T-cell (primary cell): ENCODE results near the gene SSRP1. TPM values are rescaled to one million over a fixed set of nuclear protein-coding genes. Genes with fewer than 3 reads are reported as not detected.
A peak's percentile ranks its signal among the peaks of the same experiment; 100 is the strongest.

Source experiments
- ATAC-seq, 4 experiments: fragments of 200-7000 bp in 3 of 4; fragments of 150-1000 bp in 1 of 4; cut with Tn5 transposase; replicated peaks in 1 of 4; 1 replicate in 3 of 4; 2 replicates in 1 of 4; pipeline ENCODE4 v1.10.0; 2021; ENCODE audit warnings: moderate library complexity in 3 of 4, mild to moderate bottlenecking in 2 of 4, moderate number of reproducible peaks in 1 of 4
- CTCF ChIA-PET, 2 donors: fragments of 300-600 bp; sonication (Branson Sonifier 250); formaldehyde crosslinking; loops; one replicate each; lab custom pipeline; 2022; ENCODE audit warnings: antibody characterized with exemption in 2 of 2; lab: Charles Lee
- POLR2A ChIA-PET, 2 donors: fragments of 300-600 bp; sonication (Branson Sonifier 250); formaldehyde crosslinking; loops; one replicate each; lab custom pipeline; 2022; ENCODE audit warnings: antibody characterized with exemption in 2 of 2; lab: Charles Lee
- DNase-seq, 35 experiments: peaks; one replicate each; pipeline versions ENCODE4 v3.0.0 to v3.0.0-alpha.2; 2013 to 2023
- H3K27ac ChIP-seq: one replicate; pipeline ENCODE4 v1.5.1; 2013; ENCODE audit warnings: low read length
- H3K27me3 ChIP-seq, 2 experiments: replicated peaks in 1 of 2; 1 replicate in 1 of 2; 2 replicates in 1 of 2; pipeline versions ENCODE4 v1.6.1 to v1.7.0; 2013; ENCODE audit warnings: low read length in 1 of 2, mixed read lengths in 1 of 2; ENCODE audit not compliant: control insufficient read depth in 2 of 2, insufficient read depth in 2 of 2; ENCODE audit errors: extremely low read depth in 1 of 2
- H3K36me3 ChIP-seq, 2 donors: 1 replicate in 1 of 2; 2 replicates in 1 of 2; pipeline versions ENCODE4 v1.6.1 to v1.7.0; 2013; ENCODE audit warnings: low read length in 1 of 2; ENCODE audit not compliant: control insufficient read depth in 2 of 2, insufficient read depth in 1 of 2; ENCODE audit errors: extremely low read depth in 1 of 2
- H3K4me1 ChIP-seq, 2 experiments: 1 replicate in 1 of 2; 2 replicates in 1 of 2; pipeline versions ENCODE4 v1.6.1 to v1.7.0; 2013; ENCODE audit warnings: low read length in 2 of 2, mixed read lengths in 1 of 2; ENCODE audit not compliant: insufficient read depth in 2 of 2, control insufficient read depth in 1 of 2; ENCODE audit errors: extremely low read depth in 1 of 2
- H3K4me3 ChIP-seq, 2 donors: 1 replicate in 1 of 2; 2 replicates in 1 of 2; pipeline versions ENCODE4 v1.5.1 to v1.7.0; 2013; ENCODE audit warnings: mild to moderate bottlenecking in 2 of 2, low read length in 1 of 2, moderate library complexity in 1 of 2; ENCODE audit not compliant: control insufficient read depth in 1 of 2; ENCODE audit errors: extremely low read depth in 1 of 2
- H3K9me3 ChIP-seq: 2 replicates; pipeline ENCODE4 v1.7.0; 2013
- H3K27ac Mint-ChIP-seq, 2 donors: one replicate each; pipeline ENCODE4 v1.8.0; 2020 to 2021; ENCODE audit warnings: mild to moderate bottlenecking in 2 of 2, mixed read lengths in 2 of 2
- H3K27me3 Mint-ChIP-seq, 2 donors: one replicate each; pipeline ENCODE4 v1.8.0; 2021 to 2022; ENCODE audit warnings: mixed read lengths in 2 of 2
- H3K36me3 Mint-ChIP-seq: one replicate; pipeline ENCODE4 v1.8.0; 2021; ENCODE audit warnings: mixed read lengths
- H3K4me1 Mint-ChIP-seq, 3 donors: one replicate each; pipeline ENCODE4 v1.8.0; 2020 to 2022; ENCODE audit warnings: mixed read lengths in 3 of 3, mild to moderate bottlenecking in 1 of 3
- H3K4me3 Mint-ChIP-seq, 3 donors: one replicate each; pipeline ENCODE4 v1.8.0; 2020 to 2022; ENCODE audit warnings: mild to moderate bottlenecking in 3 of 3, mixed read lengths in 3 of 3, moderate library complexity in 3 of 3
- H3K9me3 Mint-ChIP-seq, 3 donors: one replicate each; pipeline ENCODE4 v1.8.0; 2020 to 2022; ENCODE audit warnings: mixed read lengths in 3 of 3
- WGBS: methylation state at CpG from one replicate; pipeline ENCODE4 v1.1.5; 2013; ENCODE audit warnings: missing lambda C conversion rate; ENCODE audit not compliant: insufficient coverage; 5-methylcytosine and 5-hydroxymethylcytosine counted together
- total RNA-seq, 35 experiments: library from RNA in 6 of 35; stranded (reverse) in 6 of 35; fragments of 120-200 nt in 1 of 35; gene quantifications; one replicate each; pipeline versions ENCODE4 v1.2.1 to v1.2.4 and lab custom pipeline; 2013 to 2026

The SSRP1 gene
- total RNA-seq, 5 donors from 2014 or later (not counting 1 experiment from before 2014, with no cell fraction given), result 50.2 to 78.1 (median 75.7) TPM

- H3K27ac Mint-ChIP-seq, result no peak overlapping the region
- peaks cover 0 to 3% (median 2%) of the 10 kb centered on the region in 3 donors for H3K9me3 Mint-ChIP-seq
- Histone ChIP-seq H3K4me1 (no peaks in the 10 kb centered on the region), H3K27me3 (peaks cover 4 to 10% of the 10 kb centered on the region in 2 experiments), H3K4me3 (no peak overlapping the region), H3K27ac (no peak overlapping the region), H3K9me3 (no peaks in the 10 kb centered on the region), H3K36me3 (no peaks in the 10 kb centered on the region)
- DNase-seq, result no peak
- ChIA-PET POLR2A (no interaction called here), CTCF (no interaction called here)
- 83% methylated on average over 1 of the region's 5 CpGs for WGBS
- H3K4me1 Mint-ChIP-seq, result peaks cover 2 to 7% (median 4%) of the 10 kb centered on the region in 3 donors
- peaks cover 20 to 24% of the 10 kb centered on the region in 2 donors for H3K27me3 Mint-ChIP-seq
- no peak for ATAC-seq
- no peak overlapping the region for H3K4me3 Mint-ChIP-seq
- H3K36me3 Mint-ChIP-seq, result no peaks in the 10 kb centered on the region
These were observed 56.6 kb downstream of the SSRP1 start for GRCh38 chr11:57279116-57279515.

GRCh38 chr11:57278721-57279095 is 57.0 kb downstream of the SSRP1 start:
- DNase-seq (no peak), ATAC-seq (no peak)
- H3K9me3 Mint-ChIP-seq, result peaks cover 0 to 4% (median 3%) of the 10 kb centered on the region in 3 donors
- CTCF ChIA-PET, result no interaction called here
- no peak overlapping the region for H3K4me3 ChIP-seq
- H3K36me3 ChIP-seq, result no peaks in the 10 kb centered on the region
- 82% methylated on average over 2 of the region's 7 CpGs for WGBS
- peaks cover 2 to 7% (median 4%) of the 10 kb centered on the region in 3 donors for H3K4me1 Mint-ChIP-seq
- no peaks in the 10 kb centered on the region for H3K9me3 ChIP-seq
- H3K27me3 Mint-ChIP-seq, result peaks cover 20 to 25% of the 10 kb centered on the region in 2 donors
- peaks cover 4 to 10% of the 10 kb centered on the region in 2 experiments for H3K27me3 ChIP-seq
- H3K27ac Mint-ChIP-seq, result no peak overlapping the region
- H3K36me3 Mint-ChIP-seq, result no peaks in the 10 kb centered on the region
- no peak overlapping the region for H3K4me3 Mint-ChIP-seq
- POLR2A ChIA-PET, result no interaction called here
- no peaks in the 10 kb centered on the region for H3K4me1 ChIP-seq
- no peak overlapping the region for H3K27ac ChIP-seq

GRCh38 chr11:57277845-57278720 is 57.6 kb downstream of the SSRP1 start:
- Histone ChIP-seq H3K4me3 (no peak overlapping the region), H3K27me3 (peaks cover 4 to 10% of the 10 kb centered on the region in 2 experiments), H3K9me3 (no peaks in the 10 kb centered on the region), H3K36me3 (no peaks in the 10 kb centered on the region), H3K27ac (no peak overlapping the region), H3K4me1 (no peaks in the 10 kb centered on the region)
- peaks cover 4 to 7% (median 6%) of the 10 kb centered on the region in 3 donors for H3K9me3 Mint-ChIP-seq
- H3K36me3 Mint-ChIP-seq, result no peaks in the 10 kb centered on the region
- no peak overlapping the region for H3K4me3 Mint-ChIP-seq
- ChIA-PET POLR2A (no interaction called here), CTCF (no interaction called here)
- WGBS, result 11% methylated on average over 9 of the region's 14 CpGs
- H3K4me1 Mint-ChIP-seq, result peaks cover 2 to 7% (median 4%) of the 10 kb centered on the region in 3 donors
- DNase-seq (peak in 6 of 35 experiments; percentile 1 to 23 (median 4)), ATAC-seq (peak in 2 of 4 experiments; percentile 43 to 52)
- H3K27me3 Mint-ChIP-seq, result peaks cover 20 to 25% of the 10 kb centered on the region in 2 donors
- H3K27ac Mint-ChIP-seq, result no peak overlapping the region

DNA sequence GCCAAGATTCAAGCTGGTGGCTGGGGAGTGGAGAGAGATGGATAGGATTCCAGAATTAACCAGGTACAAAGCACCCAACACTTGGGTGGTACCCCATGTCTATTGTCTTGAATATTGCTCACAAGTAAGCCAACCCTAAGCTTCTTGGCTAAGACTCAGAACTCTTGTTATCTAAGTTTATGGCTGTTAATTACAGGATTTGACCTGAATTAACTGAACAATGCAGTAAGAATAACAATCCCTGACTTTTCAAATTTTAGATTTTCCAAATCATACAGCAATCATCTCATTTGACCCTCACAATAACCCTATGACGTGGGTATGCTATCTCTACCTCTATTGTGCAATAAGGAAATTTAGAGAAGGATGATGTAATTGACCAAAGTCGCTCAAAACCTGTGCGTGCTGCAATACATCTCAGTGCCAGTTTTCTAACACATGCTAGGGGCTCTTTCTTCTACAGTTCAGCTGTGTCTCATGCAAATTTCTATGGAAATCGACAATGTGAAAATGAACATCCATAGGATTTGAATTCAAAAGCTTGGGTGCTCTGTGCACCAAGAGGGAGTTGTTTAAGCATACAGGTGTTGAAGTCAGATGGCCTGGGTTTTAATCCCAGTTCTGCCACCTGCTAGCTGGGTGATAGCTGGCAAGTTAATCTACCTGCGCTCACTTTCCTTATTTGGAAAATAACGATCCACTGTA is 58.6 kb downstream of the SSRP1 start:
- Mint-ChIP-seq H3K27me3 (peaks cover 20 to 25% of the 10 kb centered on the region in 2 donors), H3K36me3 (no peaks in the 10 kb centered on the region), H3K9me3 (peaks cover 4 to 8% (median 5%) of the 10 kb centered on the region in 3 donors), H3K4me3 (no peak overlapping the region), H3K27ac (no peak overlapping the region), H3K4me1 (peaks cover 2 to 7% (median 4%) of the 10 kb centered on the region in 3 donors)
- H3K9me3 ChIP-seq, result no peaks in the 10 kb centered on the region
- ChIA-PET CTCF (no interaction called here), POLR2A (no interaction called here)
- no peak overlapping the region for H3K4me3 ChIP-seq
- WGBS, result 60% methylated on average over 2 of the region's 6 CpGs
- no peak overlapping the region for H3K27ac ChIP-seq
- H3K4me1 ChIP-seq, result no peaks in the 10 kb centered on the region
- no peak for ATAC-seq
- H3K36me3 ChIP-seq, result no peaks in the 10 kb centered on the region
- peaks cover 4 to 10% of the 10 kb centered on the region in 2 experiments for H3K27me3 ChIP-seq
- DNase-seq, result no peak

DNA sequence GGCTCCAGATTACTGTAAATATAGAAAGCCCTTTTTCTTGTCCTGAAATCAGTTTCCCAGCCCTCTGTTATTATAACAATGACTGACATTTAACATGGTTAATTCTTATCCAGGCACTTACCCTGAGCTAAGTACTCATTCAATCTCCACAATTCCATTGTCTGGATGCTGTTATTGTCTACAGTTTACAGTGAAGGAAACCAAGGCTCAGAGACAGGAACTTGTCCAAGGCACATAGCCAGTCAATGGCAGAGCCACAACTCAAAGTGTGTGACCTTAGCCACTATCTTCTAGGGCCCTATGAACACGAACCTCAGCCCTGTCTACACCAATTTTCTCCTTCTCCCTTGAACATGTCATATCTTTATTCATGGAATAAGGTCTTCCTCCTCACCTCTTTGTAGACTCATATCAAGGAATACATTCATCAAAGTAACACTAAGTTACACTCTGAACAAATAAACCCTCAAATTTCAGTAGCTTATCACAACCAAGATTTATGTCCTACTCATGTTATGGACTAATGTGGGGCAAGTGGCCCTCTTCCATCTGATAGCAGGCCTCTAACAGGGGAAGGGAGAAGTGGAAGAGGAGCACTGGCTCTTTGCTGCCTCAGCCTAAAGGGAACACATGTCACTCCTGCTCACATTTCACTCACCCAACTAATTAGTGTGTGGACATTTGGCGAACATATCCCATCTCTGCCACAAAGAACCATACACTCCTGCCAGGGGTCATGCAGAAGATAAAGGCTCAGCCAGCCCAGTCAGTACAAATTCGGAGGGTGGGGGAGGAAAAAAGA is 59.3 kb downstream of the SSRP1 start:
- DNase-seq (no peak), ATAC-seq (no peak)
- WGBS, result 47% methylated on average over 2 of the region's 3 CpGs
- H3K4me3 Mint-ChIP-seq, result no peak overlapping the region
- ChIA-PET CTCF (no interaction called here), POLR2A (no interaction called here)
- no peak overlapping the region for H3K27ac Mint-ChIP-seq
- peaks cover 20 to 30% of the 10 kb centered on the region in 2 donors for H3K27me3 Mint-ChIP-seq
- no peaks in the 10 kb centered on the region for H3K36me3 Mint-ChIP-seq
- no peaks in the 10 kb centered on the region for H3K9me3 ChIP-seq
- H3K4me1 ChIP-seq, result no peaks in the 10 kb centered on the region
- H3K4me1 Mint-ChIP-seq, result peaks cover 2 to 7% (median 4%) of the 10 kb centered on the region in 3 donors
- no peak overlapping the region for H3K27ac ChIP-seq
- H3K27me3 ChIP-seq, result peaks cover 4 to 10% of the 10 kb centered on the region in 2 experiments
- no peaks in the 10 kb centered on the region for H3K36me3 ChIP-seq
- H3K9me3 Mint-ChIP-seq, result peaks cover 4 to 8% (median 5%) of the 10 kb centered on the region in 3 donors
- no peak overlapping the region for H3K4me3 ChIP-seq
